PC-9 (cell line): Measurements from ENCODE around the gene CCNF. TPM values are rescaled to one million over a fixed set of nuclear protein-coding genes. Genes with fewer than 3 reads are reported as not detected.

Experiments
- BruUV-seq: library from RNA; stranded (reverse); fragments of 400-500 nt; replicated peaks from 2 replicates; lab custom pipeline; 2021; lab: Mats Ljungman, UMichigan
- CTCF ChIA-PET: fragments of 300-600 bp; sonication (Branson Sonifier 250); formaldehyde crosslinking; loops from one replicate; lab custom pipeline; 2022; ENCODE audit warnings: antibody characterized with exemption; lab: Charles Lee
- POLR2A ChIA-PET: fragments of 300-600 bp; sonication (Branson Sonifier 250); formaldehyde crosslinking; loops from one replicate; lab custom pipeline; 2022; ENCODE audit warnings: antibody characterized with exemption; ENCODE audit not compliant: unreplicated experiment; lab: Charles Lee
- DNase-seq, 2 experiments: peaks; one replicate each; pipeline versions ENCODE4 v3.0.0 to v3.0.0-alpha.2; 2015 to 2022; ENCODE audit warnings: mixed read lengths in 1 of 2
- H2AFZ ChIP-seq: fragments of 200-600 bp; sonication (generic); 2 replicates; pipeline ENCODE4 v1.8.1; 2017; ENCODE audit warnings: antibody characterized with exemption
- H3F3A ChIP-seq: fragments of 200-600 bp; sonication (generic); 2 replicates; pipeline ENCODE4 v1.8.1; 2017; ENCODE audit warnings: antibody characterized with exemption, mild to moderate bottlenecking, low read depth; ENCODE audit not compliant: insufficient read depth
- H3K27ac ChIP-seq: fragments of 200-600 bp; sonication (generic); 2 replicates; pipeline ENCODE4 v1.6.1; 2016; ENCODE audit warnings: mixed run types
- H3K27me3 ChIP-seq: fragments of 200-600 bp; sonication (generic); 2 replicates; pipeline ENCODE4 v1.6.1; 2016; ENCODE audit warnings: low read depth, mixed run types; ENCODE audit not compliant: insufficient read depth
- H3K36me3 ChIP-seq: fragments of 200-600 bp; sonication (generic); 2 replicates; pipeline ENCODE4 v1.6.1; 2016; ENCODE audit warnings: low read depth, mixed run types
- H3K4me1 ChIP-seq: fragments of 200-600 bp; sonication (generic); replicated peaks from 2 replicates; pipeline ENCODE4 v1.6.1; 2016; ENCODE audit warnings: mixed run types; ENCODE audit not compliant: insufficient read depth
- H3K4me2 ChIP-seq: fragments of 200-600 bp; sonication (generic); 2 replicates; pipeline ENCODE4 v1.6.1; 2017; ENCODE audit warnings: mixed run types
- H3K4me3 ChIP-seq: fragments of 200-600 bp; sonication (generic); 2 replicates; pipeline ENCODE4 v1.6.1; 2016; ENCODE audit warnings: mixed run types
- H3K79me2 ChIP-seq: fragments of 200-600 bp; sonication (generic); 2 replicates; pipeline ENCODE4 v1.6.1; 2017; ENCODE audit warnings: low read depth, mixed run types
- H3K9me2 ChIP-seq: fragments of 200-600 bp; sonication (generic); 2 replicates; pipeline ENCODE4 v1.8.1; 2017; ENCODE audit warnings: mild to moderate bottlenecking; ENCODE audit not compliant: insufficient read depth
- H3K9me3 ChIP-seq: fragments of 200-600 bp; sonication (generic); 2 replicates; pipeline ENCODE4 v1.8.1; 2016; ENCODE audit warnings: low read depth; ENCODE audit not compliant: insufficient read depth
- H4K20me1 ChIP-seq: fragments of 200-600 bp; sonication (generic); 2 replicates; pipeline ENCODE4 v1.8.1; 2017; ENCODE audit not compliant: insufficient read depth
- EZH2 ChIP-seq: fragments of 200-600 bp; sonication (generic); IDR thresholded peaks from 2 replicates; pipeline ENCODE4 v1.8.0; 2017; ENCODE audit warnings: antibody characterized with exemption, low read depth
- intact Hi-C: fragments of 100-400 bp; cut with micrococcal nuclease; formaldehyde crosslinking; loops from one replicate; pipeline ENCODE4 v1.10.0; 2022; ENCODE audit not compliant: unreplicated experiment
- total RNA-seq: library from RNA; stranded (reverse); gene quantifications from 2 replicates; pipeline ENCODE4 v1.2.3, GENCODE V29; 2021
- TF ChIP-seq, protein P1 (sequence below): fragments of 200-600 bp; sonication (generic); conservative IDR thresholded peaks from 2 replicates; pipeline ENCODE4 v1.6.1; 2017; ENCODE audit warnings: mixed run types, antibody characterized with exemption, mild to moderate bottlenecking, moderate library complexity

Gene CCNF
- total RNA-seq, 1 experiment from 2014 or later, result 69.0 TPM

GRCh38 chr16:2481676-2482075 lies 52.4 kb downstream of the CCNF start:
- no TSS peak for BruUV-seq
- no peak for DNase-seq
- H3K79me2 ChIP-seq, result no peaks in the 10 kb centered on the region
- no peak overlapping the region for H3K4me2 ChIP-seq
- no peaks in the 10 kb centered on the region for H3K9me3 ChIP-seq
- H2AFZ ChIP-seq, result no peak overlapping the region
- H3K4me1 ChIP-seq, result no peaks in the 10 kb centered on the region
- H4K20me1 ChIP-seq, result peaks cover 7% of the 10 kb centered on the region; the same call in 1 of the 2 replicates
- no peak overlapping the region for H3K4me3 ChIP-seq
- POLR2A ChIA-PET, result no interaction called here
- intact Hi-C loops, result no loop called here
- H3K36me3 ChIP-seq, result no peaks in the 10 kb centered on the region
- H3F3A ChIP-seq, result peaks cover 2% of the 10 kb centered on the region; the same call in 1 of the 2 replicates
- H3K27me3 ChIP-seq, result no peaks in the 10 kb centered on the region
- no peak overlapping the region for H3K27ac ChIP-seq
- CTCF ChIA-PET, result no interaction called here
- TF ChIP-seq, protein P1, sequence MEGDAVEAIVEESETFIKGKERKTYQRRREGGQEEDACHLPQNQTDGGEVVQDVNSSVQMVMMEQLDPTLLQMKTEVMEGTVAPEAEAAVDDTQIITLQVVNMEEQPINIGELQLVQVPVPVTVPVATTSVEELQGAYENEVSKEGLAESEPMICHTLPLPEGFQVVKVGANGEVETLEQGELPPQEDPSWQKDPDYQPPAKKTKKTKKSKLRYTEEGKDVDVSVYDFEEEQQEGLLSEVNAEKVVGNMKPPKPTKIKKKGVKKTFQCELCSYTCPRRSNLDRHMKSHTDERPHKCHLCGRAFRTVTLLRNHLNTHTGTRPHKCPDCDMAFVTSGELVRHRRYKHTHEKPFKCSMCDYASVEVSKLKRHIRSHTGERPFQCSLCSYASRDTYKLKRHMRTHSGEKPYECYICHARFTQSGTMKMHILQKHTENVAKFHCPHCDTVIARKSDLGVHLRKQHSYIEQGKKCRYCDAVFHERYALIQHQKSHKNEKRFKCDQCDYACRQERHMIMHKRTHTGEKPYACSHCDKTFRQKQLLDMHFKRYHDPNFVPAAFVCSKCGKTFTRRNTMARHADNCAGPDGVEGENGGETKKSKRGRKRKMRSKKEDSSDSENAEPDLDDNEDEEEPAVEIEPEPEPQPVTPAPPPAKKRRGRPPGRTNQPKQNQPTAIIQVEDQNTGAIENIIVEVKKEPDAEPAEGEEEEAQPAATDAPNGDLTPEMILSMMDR, result no peak
- no peak for TF ChIP-seq EZH2
- no peaks in the 10 kb centered on the region for H3K9me2 ChIP-seq

DNA sequence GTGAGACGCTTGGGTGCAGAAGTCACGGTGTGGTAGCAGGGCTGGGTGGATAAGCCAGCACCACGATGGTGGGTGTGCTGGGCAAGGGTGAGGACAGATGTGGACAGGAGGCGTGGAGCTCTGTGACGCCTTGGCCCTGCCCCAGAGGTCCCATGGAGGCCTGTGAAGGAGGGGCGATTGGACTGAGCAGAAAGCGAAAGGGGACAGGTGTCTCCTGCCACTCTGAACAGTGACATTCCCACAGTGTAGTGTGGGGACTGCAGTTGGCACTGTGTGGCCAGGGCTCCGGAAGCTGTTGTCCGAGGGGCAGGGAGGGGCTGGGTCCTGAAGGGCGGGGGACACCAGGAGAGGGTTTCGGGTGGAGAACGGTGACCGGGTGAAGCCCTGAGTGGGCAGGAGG lies 53.0 kb downstream of the CCNF start:
- Histone ChIP-seq H3K4me3 (no peak overlapping the region), H3K79me2 (no peaks in the 10 kb centered on the region), H4K20me1 (peaks cover 6% of the 10 kb centered on the region; the same call in 1 of the 2 replicates), H2AFZ (no peak overlapping the region), H3K4me2 (no peak overlapping the region), H3K27me3 (no peaks in the 10 kb centered on the region), H3K9me3 (no peaks in the 10 kb centered on the region), H3F3A (no peaks in the 10 kb centered on the region), H3K4me1 (no peaks in the 10 kb centered on the region), H3K36me3 (no peaks in the 10 kb centered on the region), H3K27ac (no peak overlapping the region), H3K9me2 (no peaks in the 10 kb centered on the region)
- POLR2A ChIA-PET, result no interaction called here
- TF ChIP-seq, protein P1, result no peak
- no peak for TF ChIP-seq EZH2
- CTCF ChIA-PET, result no interaction called here
- no peak for DNase-seq
- BruUV-seq, result no TSS peak
- intact Hi-C loops, result no loop called here

DNA sequence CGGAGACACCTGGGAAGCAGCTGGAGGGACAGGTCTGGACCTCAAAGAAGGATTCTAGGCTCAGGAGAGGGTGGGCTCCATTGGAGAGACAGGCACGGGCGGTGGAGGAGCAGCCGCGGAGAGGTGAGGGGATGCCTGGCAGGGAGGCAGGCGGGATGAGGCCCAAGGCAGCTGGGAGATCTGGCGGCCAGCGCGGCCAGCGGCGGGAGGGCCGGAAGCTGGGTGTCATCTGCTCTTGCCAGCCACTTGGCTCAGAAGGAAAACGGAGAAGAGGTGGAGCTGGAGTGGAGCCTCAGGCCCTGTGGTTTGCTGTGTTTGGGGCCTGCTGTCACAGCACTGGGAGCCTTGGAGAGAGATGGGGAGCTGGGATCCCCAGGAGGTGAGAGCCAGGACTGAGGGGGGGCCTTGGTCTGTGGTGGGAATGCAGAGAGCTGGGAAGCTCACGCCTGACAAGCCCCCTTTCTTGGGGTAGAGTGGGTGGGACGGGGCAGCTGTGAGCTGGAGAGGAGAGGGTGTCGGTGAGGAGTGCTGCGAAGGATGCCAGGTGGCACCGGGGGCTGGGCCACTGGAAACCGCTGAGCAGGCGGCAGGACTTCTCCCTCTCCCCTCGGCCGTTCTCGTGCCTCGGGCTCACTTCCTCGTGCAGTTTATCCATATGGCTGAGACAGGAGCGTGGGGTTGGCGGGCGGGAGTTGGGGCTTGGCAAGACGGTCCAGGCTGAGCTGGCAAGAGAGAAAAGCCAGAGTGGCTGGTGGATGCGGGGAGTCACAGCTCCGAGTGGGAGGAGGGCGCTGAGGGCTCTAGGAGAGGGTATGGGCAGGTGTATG lies 53.7 kb downstream of the CCNF start:
- Histone ChIP-seq H3K9me2 (no peaks in the 10 kb centered on the region), H2AFZ (no peak overlapping the region), H3K4me3 (no peak overlapping the region), H3K4me1 (no peaks in the 10 kb centered on the region), H3K36me3 (no peaks in the 10 kb centered on the region), H3K27ac (no peak overlapping the region), H4K20me1 (no peaks in the 10 kb centered on the region; the same call in 1 of the 2 replicates), H3K9me3 (no peaks in the 10 kb centered on the region), H3K79me2 (no peaks in the 10 kb centered on the region), H3F3A (no peaks in the 10 kb centered on the region), H3K27me3 (no peaks in the 10 kb centered on the region), H3K4me2 (no peak overlapping the region)
- POLR2A ChIA-PET, result interaction anchor here (0.6 to 0.8 kb wide), 2 partner anchors 23 to 208 kb away, joined by 5 to 6 read pairs; partner anchors contain the start of gene TEDC2
- TF ChIP-seq EZH2, result no peak
- TF ChIP-seq, protein P1, result no peak
- no TSS peak for BruUV-seq
- CTCF ChIA-PET, result no interaction called here
- intact Hi-C loops, result no loop called here
- no peak for DNase-seq
